HEK293T (cell line): Measurements from ENCODE around the gene RNF26.

Experiments used
- ARNT ChIP-seq: fragments of 450-650 bp; IDR thresholded peaks from 2 replicates; pipeline ENCODE4 v1.6.1; 2017; ENCODE audit warnings: mild to moderate bottlenecking
- BHLHE40 ChIP-seq: fragments of 450-650 bp; IDR thresholded peaks from 2 replicates; pipeline ENCODE4 v1.6.1; 2016; ENCODE audit warnings: mild to moderate bottlenecking, moderate library complexity, borderline replicate concordance
- CTBP1 ChIP-seq: fragments of 450-650 bp; IDR thresholded peaks from 2 replicates; pipeline ENCODE4 v1.6.1; 2016; ENCODE audit warnings: borderline replicate concordance
- ELF4 ChIP-seq: fragments of 450-650 bp; IDR thresholded peaks from 2 replicates; pipeline ENCODE4 v1.6.1; 2017; ENCODE audit warnings: antibody characterized with exemption
- FOXK2 ChIP-seq: fragments of 450-650 bp; IDR thresholded peaks from 2 replicates; pipeline ENCODE4 v1.6.1; 2016; ENCODE audit warnings: mild to moderate bottlenecking
- FOXM1 ChIP-seq: fragments of 450-650 bp; IDR thresholded peaks from 2 replicates; pipeline ENCODE4 v1.6.1; 2017; ENCODE audit warnings: mild to moderate bottlenecking, borderline replicate concordance
- HDGF ChIP-seq: fragments of 450-650 bp; IDR thresholded peaks from 2 replicates; pipeline ENCODE4 v1.6.1; 2017; ENCODE audit warnings: antibody characterized with exemption, borderline replicate concordance
- L3MBTL2 ChIP-seq: fragments of 450-650 bp; conservative IDR thresholded peaks from 2 replicates; pipeline ENCODE4 v1.6.1; 2016; ENCODE audit warnings: mild to moderate bottlenecking
- NFRKB ChIP-seq: fragments of 450-650 bp; IDR thresholded peaks from 2 replicates; pipeline ENCODE4 v1.6.1; 2016; ENCODE audit warnings: mild to moderate bottlenecking, moderate library complexity
- PKNOX1 ChIP-seq: fragments of 450-650 bp; IDR thresholded peaks from 2 replicates; pipeline ENCODE4 v1.6.1; 2016
- SP1 ChIP-seq: fragments of 450-650 bp; IDR thresholded peaks from 2 replicates; pipeline ENCODE4 v1.6.1; 2017
- SUZ12 ChIP-seq: fragments of 450-650 bp; IDR thresholded peaks from 2 replicates; pipeline ENCODE4 v1.6.1; 2016; ENCODE audit warnings: mild to moderate bottlenecking
- ZNF384 ChIP-seq: fragments of 450-650 bp; IDR thresholded peaks from 2 replicates; pipeline ENCODE4 v1.6.1; 2016

- TF ChIP-seq SP1 (no peak), ELF4 (no peak), BHLHE40 (no peak), SUZ12 (no peak), PKNOX1 (no peak), FOXM1 (no peak), ARNT (no peak), CTBP1 (no peak), L3MBTL2 (no peak), HDGF (no peak), ZNF384 (no peak), FOXK2 (no peak), NFRKB (no peak)
These were observed 42.0 kb downstream of the RNF26 start for GRCh38 chr11:119376197-119376847.
